ENCODE results near the gene KCND3. TPM values are rescaled to one million over a fixed set of nuclear protein-coding genes. Genes with fewer than 3 reads are reported as not detected.

KCND3 gene
- total RNA-seq, 1 donor from 2014 or later: 8.1 TPM

GRCh38 chr1:111882986-111883560 is 106.4 kb downstream of the KCND3 start:
- H3K4me3 ChIP-seq: no peak overlapping the region
- no peak overlapping the region for H3K27ac ChIP-seq
- H3K4me1 ChIP-seq: no peaks in the 10 kb centered on the region
- no peaks in the 10 kb centered on the region for H3K27me3 ChIP-seq
- H3K9me3 ChIP-seq: no peaks in the 10 kb centered on the region
- no peaks in the 10 kb centered on the region for H3K36me3 ChIP-seq
- intact Hi-C loops (cut with DNase I): no loop called here
- no peak for DNase-seq (ENCODE audit: extremely low spot score in 2 of 2)
- TF ChIP-seq POLR2AphosphoS5 (IDR thresholded peaks at IDR 0.05; ENCODE audit: insufficient read depth in 1 of 2, low read depth in 1 of 2): no peak
- TF ChIP-seq POLR2A (IDR thresholded peaks at IDR 0.05): no peak
- TF ChIP-seq CTCF (IDR thresholded peaks at IDR 0.05): no peak

- intact Hi-C loops (cut with DNase I): no loop called here
- no peaks in the 10 kb centered on the region for H3K36me3 ChIP-seq
- H3K9me3 ChIP-seq: no peaks in the 10 kb centered on the region
- H3K4me1 ChIP-seq: no peaks in the 10 kb centered on the region
- no peaks in the 10 kb centered on the region for H3K27me3 ChIP-seq
- no peak for TF ChIP-seq CTCF (IDR thresholded peaks at IDR 0.05)
- H3K4me3 ChIP-seq: no peak overlapping the region
- H3K27ac ChIP-seq: no peak overlapping the region
- no peak for DNase-seq (ENCODE audit: extremely low spot score in 2 of 2)
These were observed 106.9 kb downstream of the KCND3 start for GRCh38 chr1:111882559-111882958.

GRCh38 chr1:111880881-111881837 is 108.3 kb downstream of the KCND3 start:
- Histone ChIP-seq H3K36me3 (no peaks in the 10 kb centered on the region), H3K4me1 (no peaks in the 10 kb centered on the region), H3K27me3 (no peaks in the 10 kb centered on the region), H3K4me3 (no peak overlapping the region), H3K9me3 (no peaks in the 10 kb centered on the region), H3K27ac (no peak overlapping the region)
- no peak for DNase-seq (ENCODE audit: extremely low spot score in 2 of 2)
- intact Hi-C loops (cut with DNase I): no loop called here
- no peak for TF ChIP-seq POLR2AphosphoS5 (IDR thresholded peaks at IDR 0.05; ENCODE audit: insufficient read depth in 1 of 2, low read depth in 1 of 2)
- TF ChIP-seq CTCF (IDR thresholded peaks at IDR 0.05): no peak
- TF ChIP-seq POLR2A (IDR thresholded peaks at IDR 0.05): no peak

- H3K27ac ChIP-seq: no peak overlapping the region
- intact Hi-C loops (cut with DNase I): no loop called here
- H3K27me3 ChIP-seq: no peaks in the 10 kb centered on the region
- H3K36me3 ChIP-seq: no peaks in the 10 kb centered on the region
- no peak overlapping the region for H3K4me3 ChIP-seq
- H3K9me3 ChIP-seq: no peaks in the 10 kb centered on the region
- TF ChIP-seq POLR2A (IDR thresholded peaks at IDR 0.05) (no peak), POLR2AphosphoS5 (IDR thresholded peaks at IDR 0.05; ENCODE audit: insufficient read depth in 1 of 2, low read depth in 1 of 2) (no peak), CTCF (IDR thresholded peaks at IDR 0.05) (no peak)
- no peak for DNase-seq (ENCODE audit: extremely low spot score in 2 of 2)
- H3K4me1 ChIP-seq: no peaks in the 10 kb centered on the region
These were observed 110.4 kb downstream of the KCND3 start for GRCh38 chr1:111879081-111879480.

- no peaks in the 10 kb centered on the region for H3K36me3 ChIP-seq
- intact Hi-C loops (cut with DNase I): no loop called here
- no peak for DNase-seq (ENCODE audit: extremely low spot score in 2 of 2)
- H3K27ac ChIP-seq: no peak overlapping the region
- no peaks in the 10 kb centered on the region for H3K27me3 ChIP-seq
- no peaks in the 10 kb centered on the region for H3K9me3 ChIP-seq
- no peaks in the 10 kb centered on the region for H3K4me1 ChIP-seq
- TF ChIP-seq CTCF (IDR thresholded peaks at IDR 0.05) (no peak), POLR2A (IDR thresholded peaks at IDR 0.05) (no peak), POLR2AphosphoS5 (IDR thresholded peaks at IDR 0.05; ENCODE audit: insufficient read depth in 1 of 2, low read depth in 1 of 2) (no peak)
- H3K4me3 ChIP-seq: no peak overlapping the region
These were observed 110.8 kb downstream of the KCND3 start for GRCh38 chr1:111878649-111879048.
